ENCODE results near the gene BCKDHB.

The BCKDHB gene

GRCh38 chr6:80333342-80333741 lies 226.9 kb downstream of the BCKDHB start:
- DNase-seq: no peak

- no peak for DNase-seq
Measured at GRCh38 chr6:80335121-80335531, 228.7 kb downstream of the BCKDHB start.

DNA sequence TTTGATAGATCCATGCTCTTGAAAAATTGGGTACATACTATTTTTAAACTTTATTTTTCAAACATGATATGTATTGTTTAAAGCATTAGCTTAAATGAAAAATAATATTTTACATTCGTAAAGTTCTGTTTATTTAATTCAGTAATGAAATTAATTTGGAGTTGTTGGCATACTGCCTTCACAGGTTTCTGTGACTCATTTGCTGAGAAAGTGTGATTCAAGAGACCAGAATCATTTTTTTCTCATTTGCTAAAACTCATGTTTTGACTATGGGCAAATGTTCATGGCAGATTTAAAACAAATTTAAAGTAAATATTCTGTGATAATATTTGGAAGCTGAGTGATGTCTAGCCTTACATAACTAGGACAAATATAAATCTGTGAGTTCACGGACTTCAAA lies 230.4 kb downstream of the BCKDHB start:
- no peak for DNase-seq

DNA sequence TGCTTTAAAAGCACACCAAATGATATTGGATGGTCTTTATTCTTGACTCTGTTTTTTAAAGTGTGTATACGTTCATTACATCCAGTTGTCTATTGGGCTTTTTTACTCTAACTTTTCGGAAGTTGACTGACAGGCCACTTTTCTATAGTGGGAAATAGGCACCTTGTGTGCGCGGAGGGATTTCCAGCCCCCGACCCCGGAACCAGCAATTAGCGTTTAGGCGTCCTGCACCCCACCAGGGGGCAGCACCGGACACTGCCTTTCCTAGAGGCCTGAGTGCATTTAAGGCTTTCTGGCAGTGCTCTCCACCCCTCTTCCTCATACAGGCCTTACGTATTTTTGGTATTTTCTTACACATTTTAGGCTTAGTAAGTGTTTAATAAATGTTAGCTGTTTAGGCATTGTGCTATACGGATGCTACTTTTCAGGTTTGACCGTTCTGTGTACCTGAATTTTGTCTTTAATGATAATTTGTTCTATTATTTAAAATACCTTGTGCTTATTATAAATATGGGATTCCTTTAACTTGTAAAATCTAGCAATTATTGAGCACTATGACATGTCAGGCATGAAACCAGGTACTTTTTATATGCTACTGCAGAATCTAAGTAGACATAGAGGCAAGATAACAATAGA lies 231.8 kb downstream of the BCKDHB start:
- peak; percentile 30 to 50 (median 33) for DNase-seq

DNA sequence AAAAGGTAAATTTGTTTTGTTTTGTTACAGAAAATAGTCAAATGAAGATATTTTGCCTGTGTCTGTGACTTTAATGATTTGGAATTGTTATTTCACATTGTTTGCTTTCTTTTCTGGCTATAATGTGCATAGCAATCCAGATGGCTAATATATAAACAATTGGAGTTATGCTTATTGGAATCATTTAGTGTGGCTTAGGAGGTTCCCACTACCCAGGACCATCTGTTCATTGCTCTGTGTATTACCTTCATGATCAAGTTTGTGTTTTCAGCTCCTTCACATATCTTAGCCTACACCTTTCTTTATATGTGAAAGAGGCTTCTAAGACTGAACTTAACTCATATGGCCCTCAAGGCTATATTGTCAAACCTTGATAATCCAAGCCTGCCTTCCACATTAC lies 232.9 kb downstream of the BCKDHB start:
- DNase-seq: no peak

GRCh38 chr6:80340280-80340679 lies 233.8 kb downstream of the BCKDHB start:
- DNase-seq: no peak

GRCh38 chr6:80340686-80341085 lies 234.2 kb downstream of the BCKDHB start:
- no peak for DNase-seq

- DNase-seq: no peak
Measured at GRCh38 chr6:80341330-80341729, 234.9 kb downstream of the BCKDHB start.

GRCh38 chr6:80343511-80343910 lies 237.0 kb downstream of the BCKDHB start:
- DNase-seq: no peak

GRCh38 chr6:80347101-80347500 lies 240.6 kb downstream of the BCKDHB start:
- no peak for DNase-seq

GRCh38 chr6:80348263-80348662 lies 241.8 kb downstream of the BCKDHB start:
- no peak for DNase-seq

DNA sequence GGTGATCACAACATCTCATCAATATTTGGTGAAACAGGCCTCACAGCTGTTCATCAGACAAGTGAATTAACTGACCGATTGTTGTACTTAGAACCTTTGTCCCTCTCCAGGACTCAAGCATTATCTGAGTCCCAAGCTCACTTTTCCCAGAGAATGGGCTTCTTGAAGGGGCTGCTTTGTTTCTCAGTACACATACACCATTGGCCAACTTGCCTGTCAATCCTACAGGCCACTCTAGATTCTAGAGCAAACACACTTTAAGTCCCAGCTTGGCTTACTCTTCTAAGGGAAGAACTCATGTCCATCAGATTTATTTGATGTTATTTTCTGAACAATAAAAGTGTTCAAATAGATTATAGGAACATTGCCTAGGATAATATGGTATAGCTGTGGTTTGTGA lies 249.5 kb downstream of the BCKDHB start:
- DNase-seq: no peak

DNA sequence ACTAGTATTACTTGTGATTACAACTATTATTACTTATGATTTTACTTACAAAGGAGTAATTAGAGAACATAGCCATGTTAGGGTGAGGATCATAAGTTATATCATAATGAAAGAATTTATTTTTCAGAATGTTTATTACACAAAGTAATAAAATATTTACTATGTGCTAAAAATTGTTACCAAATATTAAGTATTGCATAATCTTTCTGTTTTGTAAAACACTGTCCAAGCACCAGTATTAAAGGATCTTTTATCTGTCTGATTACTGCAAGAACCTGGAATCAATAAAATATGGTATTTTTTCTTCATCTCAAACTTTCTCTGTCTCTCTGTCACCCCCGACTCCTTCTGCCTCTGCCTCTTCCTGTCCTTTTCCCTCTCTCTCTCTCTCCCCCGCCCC lies 250.1 kb downstream of the BCKDHB start:
- DNase-seq: no peak

- no peak for DNase-seq
Measured at GRCh38 chr6:80357081-80357480, 250.6 kb downstream of the BCKDHB start.

DNA sequence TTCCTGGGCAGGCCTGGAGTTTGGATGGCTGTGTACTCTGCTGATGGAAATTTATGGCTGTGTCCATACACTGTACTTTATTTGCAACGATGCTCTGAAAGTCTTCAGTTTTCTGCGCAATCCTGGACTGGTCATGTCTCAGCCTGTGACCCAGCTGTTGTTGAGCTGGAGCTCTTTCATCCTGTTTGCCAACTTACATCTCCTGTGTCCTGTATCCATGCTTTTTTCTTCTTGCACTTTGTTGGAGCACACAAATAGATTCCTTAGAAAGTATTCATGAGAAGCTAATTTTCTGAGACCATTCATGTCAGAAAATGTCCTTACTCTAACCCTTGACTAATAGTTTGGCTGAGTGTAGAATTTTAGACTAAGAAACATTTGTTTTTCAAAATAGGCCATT lies 251.2 kb downstream of the BCKDHB start:
- no peak for DNase-seq

DNA sequence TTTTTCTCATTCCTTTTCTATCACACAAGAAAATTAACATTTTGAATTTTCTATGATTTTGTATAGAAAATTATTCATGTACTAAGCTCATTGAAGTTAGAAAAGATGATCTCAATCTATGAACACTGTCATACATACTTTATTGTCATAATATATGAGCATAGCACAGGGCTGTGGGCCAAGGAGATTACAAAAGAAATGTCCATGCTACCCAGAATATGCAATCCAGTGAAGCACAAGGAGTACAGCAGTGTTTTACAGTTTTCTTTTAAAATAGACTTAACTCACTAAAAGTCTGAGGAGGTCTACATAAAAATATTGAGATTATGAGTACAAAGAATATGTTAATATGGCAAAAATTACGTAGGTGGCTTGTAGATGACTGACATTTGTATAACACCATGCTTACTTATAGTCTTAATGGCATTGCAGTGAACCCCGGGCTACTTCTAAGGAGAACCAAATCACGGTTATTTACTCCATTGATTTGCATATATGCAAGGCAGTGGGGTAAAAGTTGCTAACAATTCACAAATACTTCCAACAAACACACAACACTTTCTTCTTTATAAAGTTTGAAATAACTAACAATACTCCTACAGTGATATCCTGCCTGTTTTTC lies 257.1 kb downstream of the BCKDHB start:
- no peak for DNase-seq

DNA sequence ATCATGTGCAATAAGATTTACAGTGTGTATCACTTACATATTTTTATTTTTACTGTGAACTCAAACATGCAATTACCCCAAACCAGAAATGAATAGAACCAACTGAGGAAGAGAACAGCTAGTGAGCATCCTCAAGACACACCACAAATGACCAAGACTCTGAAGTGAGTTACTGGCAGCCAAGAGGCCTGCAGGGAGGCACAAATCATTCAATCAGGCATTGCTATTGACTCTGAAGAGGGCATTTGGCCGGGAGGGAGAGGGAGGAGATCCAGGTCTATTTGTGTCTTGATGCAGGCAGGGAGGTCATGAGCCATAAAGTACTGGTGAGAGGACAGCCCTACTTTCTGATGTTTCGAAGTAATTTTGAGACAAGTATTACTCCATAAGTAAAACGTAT lies 257.7 kb downstream of the BCKDHB start:
- no peak for DNase-seq

DNA sequence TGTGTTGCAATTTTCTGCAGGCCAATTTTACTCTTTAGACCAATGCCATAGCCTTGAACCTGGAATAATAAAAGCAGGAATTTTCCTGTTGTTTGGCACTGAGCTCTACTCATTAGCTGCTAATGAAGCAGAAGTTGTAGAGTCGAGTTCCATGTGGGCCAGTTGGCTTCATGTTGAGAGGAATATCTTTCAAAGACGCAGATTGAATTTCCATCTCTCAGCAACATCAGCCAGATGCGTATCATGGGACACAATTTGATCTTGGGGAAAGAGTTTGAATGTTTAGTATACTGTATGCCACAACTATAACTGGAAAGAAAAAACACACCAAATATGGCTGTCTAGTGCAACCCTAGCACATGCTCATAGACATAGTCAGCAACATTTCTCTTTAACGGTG lies 259.6 kb downstream of the BCKDHB start:
- no peak for DNase-seq

- no peak for DNase-seq
Measured at GRCh38 chr6:80366714-80367113, 260.2 kb downstream of the BCKDHB start.

DNA sequence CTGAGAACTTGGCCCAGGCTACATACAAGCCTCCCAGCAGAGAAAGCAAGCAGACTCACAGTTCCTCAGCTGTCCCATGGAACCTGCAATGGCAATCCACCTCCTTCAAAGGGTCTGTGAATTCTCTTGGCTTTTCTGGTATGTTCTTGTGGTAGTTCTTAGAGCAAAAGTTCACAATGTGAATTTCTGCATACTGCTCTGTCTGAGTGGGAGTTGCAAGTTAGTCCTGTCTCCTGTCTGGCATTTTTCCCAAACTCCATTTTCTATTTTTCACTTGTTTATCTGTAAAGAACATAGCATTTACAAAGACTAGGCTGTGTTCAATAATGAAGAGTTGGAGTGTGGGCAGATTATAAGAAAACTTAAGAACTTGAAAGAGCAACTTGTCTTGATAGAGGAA lies 269.9 kb downstream of the BCKDHB start:
- no peak for DNase-seq

- DNase-seq: no peak
Measured at GRCh38 chr6:80380566-80380965, 274.1 kb downstream of the BCKDHB start.

DNA sequence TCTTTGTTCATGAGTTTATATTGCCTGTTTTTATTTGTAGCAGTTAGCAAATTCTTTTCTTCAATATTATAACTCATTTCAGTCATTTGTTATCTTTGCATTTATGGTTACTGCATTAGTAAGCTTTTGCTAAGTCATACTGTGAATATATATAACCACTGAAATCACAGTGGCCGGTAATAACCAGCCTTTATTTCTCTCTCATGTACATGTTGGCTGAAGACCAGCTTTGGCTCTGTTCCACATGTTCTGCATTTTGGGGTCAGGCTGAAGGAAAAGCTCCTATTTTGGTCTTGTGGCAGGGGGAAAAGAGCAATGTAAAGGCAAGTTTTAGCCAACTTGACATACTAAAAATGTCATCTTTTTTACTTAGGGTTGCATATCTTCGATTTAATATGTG lies 276.3 kb downstream of the BCKDHB start:
- DNase-seq: no peak

GRCh38 chr6:80388507-80388906 lies 282.0 kb downstream of the BCKDHB start:
- DNase-seq: no peak

All from T-helper 1 cell (primary cell).